DOHH2 (cell line): ENCODE data around the gene MYH7B.

ENCODE experiments used
- H3F3A ChIP-seq: fragments of 200-600 bp; sonication (generic), shearing (Covaris generic); 2 replicates; pipeline ENCODE4 v1.6.0; 2016; ENCODE audit warnings: antibody characterized with exemption, mild to moderate bottlenecking; ENCODE audit not compliant: control insufficient read depth, insufficient read depth
- H3K27ac ChIP-seq: fragments of 200-600 bp; sonication (generic); 2 replicates; pipeline ENCODE4 v1.5.1; 2014; ENCODE audit warnings: low read depth, mild to moderate bottlenecking, low read length, moderate library complexity
- H3K27me3 ChIP-seq: fragments of 200-600 bp; sonication (generic); 2 replicates; pipeline ENCODE4 v1.6.1; 2014; ENCODE audit warnings: mild to moderate bottlenecking, low read length, mixed read lengths; ENCODE audit not compliant: control insufficient read depth
- H3K36me3 ChIP-seq: fragments of 200-600 bp; sonication (generic); 2 replicates; pipeline ENCODE4 v1.6.1; 2014; ENCODE audit warnings: mild to moderate bottlenecking, low read length, moderate library complexity, mixed read lengths; ENCODE audit not compliant: control insufficient read depth
- H3K4me1 ChIP-seq: fragments of 200-600 bp; sonication (generic); 2 replicates; pipeline ENCODE4 v1.6.1; 2014; ENCODE audit warnings: mild to moderate bottlenecking, low read length, mixed read lengths; ENCODE audit not compliant: control insufficient read depth
- H3K4me2 ChIP-seq: fragments of 200-600 bp; sonication (generic); 2 replicates; pipeline ENCODE4 v1.6.0; 2014; ENCODE audit warnings: mild to moderate bottlenecking, low read length, moderate library complexity
- H3K4me3 ChIP-seq: fragments of 200-600 bp; sonication (generic); 2 replicates; pipeline ENCODE4 v1.5.1; 2014; ENCODE audit warnings: mild to moderate bottlenecking, low read length, mixed read lengths
- H3K79me2 ChIP-seq: fragments of 200-600 bp; sonication (generic); 2 replicates; pipeline ENCODE4 v1.6.1; 2014; ENCODE audit warnings: mild to moderate bottlenecking, low read length, mixed read lengths; ENCODE audit not compliant: control insufficient read depth
- H3K9me2 ChIP-seq: fragments of 200-600 bp; sonication (generic); replicated peaks from 2 replicates; pipeline ENCODE4 v1.6.1; 2014; ENCODE audit warnings: mild to moderate bottlenecking, low read length, mixed read lengths; ENCODE audit not compliant: control insufficient read depth
- H3K9me3 ChIP-seq: fragments of 200-600 bp; sonication (generic); 2 replicates; pipeline ENCODE4 v1.6.1; 2014; ENCODE audit warnings: antibody characterized with exemption, low read length, mixed read lengths; ENCODE audit not compliant: control insufficient read depth, insufficient read depth
- H4K20me1 ChIP-seq: fragments of 200-600 bp; sonication (generic); 2 replicates; pipeline ENCODE4 v1.6.0; 2014; ENCODE audit warnings: low read depth, mild to moderate bottlenecking, antibody characterized with exemption, low read length, moderate library complexity; ENCODE audit not compliant: control insufficient read depth, insufficient read depth
- EZH2phosphoT487 ChIP-seq: fragments of 200-600 bp; sonication (generic); IDR thresholded peaks from 2 replicates; pipeline ENCODE4 v1.6.1; 2017; ENCODE audit warnings: borderline replicate concordance, mild to moderate bottlenecking, antibody characterized with exemption, low read length, moderate library complexity, mixed read lengths
- TF ChIP-seq, protein P1 (sequence below): fragments of 200-600 bp; sonication (generic); IDR thresholded peaks from one replicate; pipeline ENCODE4 v1.5.1; 2014; ENCODE audit warnings: antibody characterized with exemption, mild to moderate bottlenecking, low read depth, low read length; ENCODE audit not compliant: poor library complexity, severe bottlenecking

The MYH7B gene

DNA sequence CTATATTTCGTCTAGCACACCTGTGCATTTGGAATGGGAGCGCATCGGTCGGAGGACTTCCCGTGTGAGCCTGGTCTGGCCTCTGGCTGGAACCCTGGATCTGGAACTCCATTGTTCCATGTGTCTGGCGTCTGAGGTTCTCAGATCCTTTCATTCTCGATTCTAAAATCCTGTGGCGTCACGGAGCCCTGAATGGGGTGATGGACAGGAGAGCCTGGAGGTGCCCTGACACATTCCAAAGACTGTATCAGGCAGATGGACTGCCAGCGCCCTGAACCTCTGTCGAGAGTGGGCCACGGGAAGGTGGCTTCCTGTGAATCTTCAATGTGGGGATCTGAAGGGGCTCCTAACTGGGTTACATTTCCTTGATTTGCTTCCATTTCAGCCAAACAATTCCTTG lies 20.6 kb downstream of the MYH7B start:
- H3K4me3 ChIP-seq: no peak overlapping the region
- H3K4me1 ChIP-seq: no peaks in the 10 kb centered on the region
- H4K20me1 ChIP-seq: no peaks in the 10 kb centered on the region
- no peaks in the 10 kb centered on the region for H3K36me3 ChIP-seq
- H3K9me3 ChIP-seq: no peaks in the 10 kb centered on the region
- H3K27me3 ChIP-seq: no peaks in the 10 kb centered on the region
- H3K9me2 ChIP-seq: no peaks in the 10 kb centered on the region
- H3K79me2 ChIP-seq: no peaks in the 10 kb centered on the region
- no peak overlapping the region for H3K4me2 ChIP-seq
- H3K27ac ChIP-seq: no peak overlapping the region
- TF ChIP-seq EZH2phosphoT487: no peak
- TF ChIP-seq, protein P1, sequence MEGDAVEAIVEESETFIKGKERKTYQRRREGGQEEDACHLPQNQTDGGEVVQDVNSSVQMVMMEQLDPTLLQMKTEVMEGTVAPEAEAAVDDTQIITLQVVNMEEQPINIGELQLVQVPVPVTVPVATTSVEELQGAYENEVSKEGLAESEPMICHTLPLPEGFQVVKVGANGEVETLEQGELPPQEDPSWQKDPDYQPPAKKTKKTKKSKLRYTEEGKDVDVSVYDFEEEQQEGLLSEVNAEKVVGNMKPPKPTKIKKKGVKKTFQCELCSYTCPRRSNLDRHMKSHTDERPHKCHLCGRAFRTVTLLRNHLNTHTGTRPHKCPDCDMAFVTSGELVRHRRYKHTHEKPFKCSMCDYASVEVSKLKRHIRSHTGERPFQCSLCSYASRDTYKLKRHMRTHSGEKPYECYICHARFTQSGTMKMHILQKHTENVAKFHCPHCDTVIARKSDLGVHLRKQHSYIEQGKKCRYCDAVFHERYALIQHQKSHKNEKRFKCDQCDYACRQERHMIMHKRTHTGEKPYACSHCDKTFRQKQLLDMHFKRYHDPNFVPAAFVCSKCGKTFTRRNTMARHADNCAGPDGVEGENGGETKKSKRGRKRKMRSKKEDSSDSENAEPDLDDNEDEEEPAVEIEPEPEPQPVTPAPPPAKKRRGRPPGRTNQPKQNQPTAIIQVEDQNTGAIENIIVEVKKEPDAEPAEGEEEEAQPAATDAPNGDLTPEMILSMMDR: no peak
- no peaks in the 10 kb centered on the region for H3F3A ChIP-seq

DNA sequence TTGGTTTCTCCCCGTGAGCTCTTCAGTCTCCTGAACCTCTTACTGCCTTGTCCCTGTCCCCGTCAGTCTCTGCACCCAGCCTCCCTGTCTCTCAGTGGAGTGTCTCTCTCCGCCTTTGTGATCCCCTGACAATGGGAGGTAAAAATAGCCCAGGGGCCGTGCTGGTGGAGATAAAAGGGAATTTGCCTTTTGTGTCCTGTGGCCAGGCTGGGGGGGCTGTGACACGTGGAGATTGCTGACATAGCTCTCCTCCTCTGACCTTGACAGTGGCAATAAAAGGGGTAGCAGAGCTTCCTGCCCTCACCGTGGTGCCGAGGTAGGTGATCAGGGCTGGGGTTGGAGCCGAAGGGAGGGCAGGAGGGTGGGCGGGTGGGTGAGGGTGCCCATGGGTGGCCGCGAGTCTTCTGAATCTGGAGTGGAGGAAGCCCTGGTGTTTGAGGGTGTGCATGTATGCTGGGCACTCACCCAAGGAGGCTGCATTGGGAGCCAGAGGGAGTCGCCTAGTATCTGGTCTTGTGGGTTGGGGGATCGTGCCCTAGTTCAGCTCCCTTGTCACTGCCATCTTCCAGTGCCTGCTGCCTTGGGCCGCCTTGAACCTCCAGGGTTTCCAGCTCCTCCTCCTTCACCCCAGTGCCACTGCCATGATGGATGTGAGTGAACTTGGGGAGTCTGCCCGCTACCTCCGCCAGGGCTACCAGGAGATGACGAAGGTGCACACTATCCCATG lies 21.9 kb downstream of the MYH7B start:
- TF ChIP-seq, protein P1: no peak
- TF ChIP-seq EZH2phosphoT487: no peak
- H3K9me3 ChIP-seq: no peaks in the 10 kb centered on the region
- H3K27ac ChIP-seq: no peak overlapping the region
- H3K4me3 ChIP-seq: no peak overlapping the region
- H3K4me2 ChIP-seq: no peak overlapping the region
- H3K79me2 ChIP-seq: no peaks in the 10 kb centered on the region
- no peaks in the 10 kb centered on the region for H3K27me3 ChIP-seq
- no peaks in the 10 kb centered on the region for H3F3A ChIP-seq
- H3K9me2 ChIP-seq: no peaks in the 10 kb centered on the region
- no peaks in the 10 kb centered on the region for H3K4me1 ChIP-seq
- no peaks in the 10 kb centered on the region for H4K20me1 ChIP-seq
- no peaks in the 10 kb centered on the region for H3K36me3 ChIP-seq

DNA sequence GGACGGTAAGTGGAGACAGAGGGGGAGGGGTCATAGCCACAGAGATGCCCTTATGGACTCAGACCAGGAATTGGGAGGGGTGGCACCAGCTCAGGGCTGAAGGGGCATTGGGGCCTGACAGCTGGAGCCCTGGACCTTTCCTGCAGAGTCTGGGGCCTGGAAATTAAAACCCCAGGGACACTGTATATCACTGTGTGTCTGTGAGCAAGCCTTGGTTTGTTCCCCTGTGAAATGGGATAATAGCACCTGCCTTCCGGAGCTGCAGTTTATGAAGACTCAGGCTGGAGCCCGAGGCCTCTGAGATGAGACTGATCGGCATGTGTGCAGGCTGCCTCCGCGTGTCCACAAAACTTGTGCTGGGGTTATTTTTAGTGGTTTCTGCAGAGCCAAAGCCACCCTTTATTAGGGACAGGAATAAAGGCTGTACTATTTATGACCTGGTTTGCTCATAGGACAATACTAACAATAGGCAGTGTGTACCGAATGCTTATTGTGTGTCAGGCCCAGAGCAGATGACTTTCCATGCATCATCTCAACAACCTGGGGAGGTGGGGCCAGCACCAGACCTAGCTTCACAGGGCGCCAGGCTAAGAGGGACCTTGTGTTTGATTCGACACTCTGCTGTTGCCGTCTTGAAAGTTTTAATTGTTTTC lies 22.6 kb downstream of the MYH7B start:
- Histone ChIP-seq H3F3A (no peaks in the 10 kb centered on the region), H3K4me1 (no peaks in the 10 kb centered on the region), H3K36me3 (no peaks in the 10 kb centered on the region), H3K27me3 (peaks cover under 1% of the 10 kb centered on the region), H3K4me2 (no peak overlapping the region), H3K4me3 (no peak overlapping the region), H3K9me2 (no peaks in the 10 kb centered on the region), H4K20me1 (no peaks in the 10 kb centered on the region), H3K79me2 (no peaks in the 10 kb centered on the region), H3K9me3 (no peaks in the 10 kb centered on the region), H3K27ac (no peak overlapping the region)
- TF ChIP-seq EZH2phosphoT487: no peak
- TF ChIP-seq, protein P1: no peak
